HEK293 (cell line): Measurements from ENCODE around the gene RBM19.

Experiments used
- CTCF ChIA-PET: fragments of 350-600 bp; formaldehyde crosslinking; extraction: SDS; loops from one replicate; lab custom pipeline; 2021; ENCODE audit warnings: antibody characterized with exemption; lab: Yijun Ruan, JAX
- POLR2A ChIA-PET: fragments of 300-600 bp; formaldehyde crosslinking; extraction: SDS; loops from one replicate; lab custom pipeline; 2020; ENCODE audit warnings: antibody characterized with exemption, inconsistent platforms; lab: Yijun Ruan, JAX
- H3K27ac ChIP-seq: fragments of 200-500 bp; sonication (Bioruptor generic); 2 replicates; pipeline ENCODE4 v1.5.1; 2014; ENCODE audit warnings: low read depth, low read length, control low read depth, inconsistent platforms; ENCODE audit errors: extremely low read depth
- H3K36me3 ChIP-seq, 2 experiments: fragments of 200-500 bp in 1 of 2; sonication (Bioruptor generic) in 1 of 2; 1 replicate in 1 of 2; 2 replicates in 1 of 2; pipeline ENCODE4 v1.5.1; 2014 to 2017; ENCODE audit warnings: inconsistent platforms in 2 of 2, low read length in 2 of 2; ENCODE audit not compliant: control insufficient read depth in 2 of 2, insufficient read depth in 1 of 2
- H3K4me1 ChIP-seq: fragments of 200-500 bp; sonication (Bioruptor generic); 2 replicates; pipeline ENCODE4 v1.5.1; 2014; ENCODE audit warnings: mild to moderate bottlenecking, low read length, inconsistent platforms; ENCODE audit not compliant: control insufficient read depth, insufficient read depth
- H3K4me3 ChIP-seq: 2 replicates; pipeline ENCODE4 v1.5.1; 2011; ENCODE audit warnings: low read depth, mild to moderate bottlenecking, control low read depth, low read length, moderate library complexity
- H3K9me3 ChIP-seq: fragments of 200-500 bp; sonication (Bioruptor generic); 2 replicates; pipeline ENCODE4 v1.5.1; 2014; ENCODE audit warnings: low read depth, low read length, inconsistent platforms; ENCODE audit not compliant: control insufficient read depth, insufficient read depth
- ELK4 ChIP-seq: IDR thresholded peaks from 2 replicates; pipeline ENCODE4 v1.6.1; 2011; ENCODE audit warnings: mild to moderate bottlenecking, low read depth, low read length, borderline replicate concordance
- HOXA7 ChIP-seq: sonication (generic); formaldehyde crosslinking; IDR thresholded peaks from 2 replicates; pipeline ENCODE4 v1.8.1; 2022; ENCODE audit warnings: missing genetic modification reagents, borderline replicate concordance
- INSM2 ChIP-seq: fragments of 450-650 bp; formaldehyde crosslinking; IDR thresholded peaks from 2 replicates; pipeline ENCODE4 v1.5.1; 2016; ENCODE audit warnings: missing biosample characterization, missing genetic modification characterization
- MYNN ChIP-seq: fragments of 450-650 bp; formaldehyde crosslinking; IDR thresholded peaks from 2 replicates; pipeline ENCODE4 v1.5.1; 2016; ENCODE audit warnings: missing biosample characterization, missing genetic modification characterization, borderline replicate concordance
- SCRT2 ChIP-seq: fragments of 450-650 bp; formaldehyde crosslinking; IDR thresholded peaks from 2 replicates; pipeline ENCODE4 v1.5.1; 2016; ENCODE audit warnings: missing biosample characterization, missing genetic modification characterization
- TSHZ1 ChIP-seq: fragments of 450-650 bp; formaldehyde crosslinking; IDR thresholded peaks from 2 replicates; pipeline ENCODE4 v1.5.1; 2016; ENCODE audit warnings: missing biosample characterization, missing genetic modification characterization, borderline replicate concordance
- WT1 ChIP-seq: fragments of 450-650 bp; formaldehyde crosslinking; IDR thresholded peaks from 2 replicates; pipeline ENCODE4 v1.5.1; 2016; ENCODE audit warnings: missing biosample characterization, missing genetic modification characterization
- ZFP3 ChIP-seq: fragments of 450-650 bp; formaldehyde crosslinking; IDR thresholded peaks from 2 replicates; pipeline ENCODE4 v1.5.1; 2016; ENCODE audit warnings: low read depth, missing biosample characterization, missing genetic modification characterization
- ZIC2 ChIP-seq: fragments of 450-650 bp; formaldehyde crosslinking; IDR thresholded peaks from 2 replicates; pipeline ENCODE4 v1.5.1; 2016; ENCODE audit warnings: missing biosample characterization, missing genetic modification characterization
- ZNF10 ChIP-seq: fragments of 450-650 bp; formaldehyde crosslinking; IDR thresholded peaks from 2 replicates; pipeline ENCODE4 v1.5.1; 2017; ENCODE audit warnings: missing biosample characterization, missing genetic modification characterization
- ZNF121 ChIP-seq: fragments of 450-650 bp; formaldehyde crosslinking; IDR thresholded peaks from 2 replicates; pipeline ENCODE4 v1.5.1; 2016; ENCODE audit warnings: missing biosample characterization, missing genetic modification characterization
- ZNF148 ChIP-seq: fragments of 450-650 bp; formaldehyde crosslinking; IDR thresholded peaks from 2 replicates; pipeline ENCODE4 v1.5.0; 2017; ENCODE audit warnings: missing biosample characterization, missing genetic modification characterization, borderline replicate concordance
- ZNF184 ChIP-seq: fragments of 450-650 bp; IDR thresholded peaks from 2 replicates; pipeline ENCODE4 v1.5.1; 2018; ENCODE audit warnings: missing biosample characterization, mild to moderate bottlenecking, missing genetic modification characterization
- ZNF248 ChIP-seq: fragments of 450-650 bp; formaldehyde crosslinking; IDR thresholded peaks from 2 replicates; pipeline ENCODE4 v1.5.1; 2017; ENCODE audit warnings: missing biosample characterization, missing genetic modification characterization
- ZNF266 ChIP-seq: fragments of 450-650 bp; formaldehyde crosslinking; IDR thresholded peaks from 2 replicates; pipeline ENCODE4 v1.5.1; 2016; ENCODE audit warnings: missing biosample characterization, missing genetic modification characterization, low read depth
- ZNF366 ChIP-seq: fragments of 450-650 bp; formaldehyde crosslinking; conservative IDR thresholded peaks from 2 replicates; pipeline ENCODE4 v1.5.1; 2016; ENCODE audit warnings: missing biosample characterization, missing genetic modification characterization
- ZNF394 ChIP-seq: fragments of 450-650 bp; formaldehyde crosslinking; IDR thresholded peaks from 2 replicates; pipeline ENCODE4 v1.5.1; 2016; ENCODE audit warnings: missing biosample characterization, missing genetic modification characterization, mild to moderate bottlenecking, moderate library complexity, borderline replicate concordance
- ZNF488 ChIP-seq: fragments of 450-650 bp; formaldehyde crosslinking; IDR thresholded peaks from 2 replicates; pipeline ENCODE4 v1.5.1; 2016; ENCODE audit warnings: missing biosample characterization, missing genetic modification characterization
- ZNF558 ChIP-seq: fragments of 450-650 bp; formaldehyde crosslinking; IDR thresholded peaks from 2 replicates; pipeline ENCODE4 v1.5.1; 2016; ENCODE audit warnings: missing biosample characterization, missing genetic modification characterization
- ZNF561 ChIP-seq: fragments of 450-650 bp; IDR thresholded peaks from 2 replicates; pipeline ENCODE4 v1.5.1; 2018; ENCODE audit warnings: missing biosample characterization, missing genetic modification characterization, borderline replicate concordance
- ZNF658 ChIP-seq: fragments of 450-650 bp; formaldehyde crosslinking; IDR thresholded peaks from 2 replicates; pipeline ENCODE4; 2016; ENCODE audit warnings: missing biosample characterization, missing genetic modification characterization
- ZNF704 ChIP-seq: fragments of 450-650 bp; formaldehyde crosslinking; IDR thresholded peaks from 2 replicates; pipeline ENCODE4 v1.5.1; 2016; ENCODE audit warnings: missing biosample characterization, missing genetic modification characterization

The RBM19 gene

GRCh38 chr12:114011711-114012110 is 45.6 kb upstream of the RBM19 start:
- ChIA-PET POLR2A (no interaction called here), CTCF (no interaction called here)
- Histone ChIP-seq H3K4me3 (no peak overlapping the region), H3K9me3 (no peaks in the 10 kb centered on the region), H3K4me1 (no peaks in the 10 kb centered on the region), H3K36me3 (no peaks in the 10 kb centered on the region), H3K27ac (no peak overlapping the region)
- TF ChIP-seq HOXA7 (CRISPR knock-in tag) (no peak), WT1 (tag by site-specific recombination) (no peak), ZNF394 (tag by site-specific recombination) (no peak), ZNF121 (tag by site-specific recombination) (no peak), SCRT2 (tag by site-specific recombination) (no peak), ZNF658 (tag by site-specific recombination) (no peak), ZFP3 (no peak), MYNN (no peak), ZNF558 (tag by site-specific recombination) (no peak), ELK4 (no peak)

GRCh38 chr12:114006482-114007425 is 40.6 kb upstream of the RBM19 start:
- no peaks in the 10 kb centered on the region for H3K9me3 ChIP-seq
- no peaks in the 10 kb centered on the region for H3K36me3 ChIP-seq
- ChIA-PET POLR2A (no interaction called here), CTCF (interaction anchor here (0.7 to 0.8 kb wide), 2 partner anchors 26 to 470 kb away, joined by 3 to 4 read pairs; no protein-coding TSS in a partner anchor)
- H3K4me1 ChIP-seq = no peaks in the 10 kb centered on the region
- H3K4me3 ChIP-seq = no peak overlapping the region
- no peak overlapping the region for H3K27ac ChIP-seq
- TF ChIP-seq ZNF704 (tag by site-specific recombination) (no peak), ZNF148 (tag by site-specific recombination) (no peak), INSM2 (no peak), ZNF184 (no peak), ZIC2 (tag by site-specific recombination) (no peak), ZNF10 (tag by site-specific recombination) (no peak), ZNF266 (tag by site-specific recombination) (no peak), ZNF561 (tag by site-specific recombination) (no peak), TSHZ1 (tag by site-specific recombination) (no peak), ZNF366 (no peak), ZNF248 (tag by site-specific recombination) (no peak), ZNF488 (tag by site-specific recombination) (no peak)
